SU-DHL-6 (cell line): ENCODE results near the gene KCNH1.

Source experiments
- CTCF ChIP-seq: fragments of 200-600 bp; sonication (generic); IDR thresholded peaks from one replicate; pipeline ENCODE4 v1.5.1; 2017; ENCODE audit warnings: antibody characterized with exemption, mild to moderate bottlenecking, low read length, moderate library complexity; ENCODE audit not compliant: insufficient read depth, poor library complexity, severe bottlenecking
- EZH2phosphoT487 ChIP-seq: fragments of 200-600 bp; sonication (generic), shearing (Covaris generic); conservative IDR thresholded peaks from 2 replicates; pipeline ENCODE4 v1.6.1; 2018; ENCODE audit warnings: mild to moderate bottlenecking, antibody characterized with exemption, low read length, moderate library complexity, mixed read lengths

GRCh38 chr1:210681158-210681557 is 452.8 kb downstream of the KCNH1 start:
- TF ChIP-seq EZH2phosphoT487, result no peak
- TF ChIP-seq CTCF, result no peak
